ENCODE measurements around the gene FANCI. TPM values are rescaled to one million over a fixed set of nuclear protein-coding genes. Genes with fewer than 3 reads are reported as not detected.

The FANCI gene
- total and polyA plus RNA-seq, 7 experiments from 2014 or later: 4.4 to 132 (median 9.6) TPM

DNA sequence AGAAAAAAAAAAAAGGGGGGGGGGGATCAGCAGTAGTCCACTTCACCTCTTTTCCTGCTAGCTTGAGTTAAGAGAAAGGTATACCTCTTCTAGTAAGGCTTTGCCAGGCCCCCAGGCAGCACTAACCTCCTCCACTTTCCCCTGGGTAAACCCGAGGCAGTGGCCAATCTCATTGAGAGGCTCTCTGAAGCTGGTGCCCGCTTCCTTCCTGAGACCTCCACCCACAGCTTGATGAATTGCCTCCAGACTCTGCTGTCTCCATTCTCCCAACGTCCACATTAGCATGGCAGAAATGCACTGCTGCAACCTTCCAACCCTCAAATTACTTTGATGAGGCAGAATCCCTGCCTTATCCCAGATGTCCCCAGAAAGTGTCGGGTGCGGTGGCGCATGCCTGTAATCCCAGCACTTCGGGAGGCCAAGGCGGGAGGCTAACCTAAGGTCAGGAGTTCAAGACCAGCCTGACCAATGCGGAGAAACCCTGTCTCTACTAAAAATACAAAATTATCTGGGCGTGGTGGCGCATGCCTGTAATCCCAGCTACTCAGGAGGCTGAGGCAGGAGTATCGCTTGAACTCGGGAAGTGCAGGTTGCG is 37.7 kb upstream of the FANCI start:
- CTCF ChIA-PET: interaction anchor here (0.6 to 1.6 kb wide), 7 partner anchors 8 to 231 kb away, joined by 3 to 12 read pairs (median 4); no protein-coding TSS in a partner anchor
- Mint-ChIP-seq H3K4me3 (no peak overlapping the region), H3K4me1 (peaks cover 7 to 37% (median 27%) of the 10 kb centered on the region in 7 donors), H3K27me3 (peaks cover 0 to 4% (median 0%) of the 10 kb centered on the region in 5 donors), H3K36me3 (peaks cover 0 to 7% (median 4%) of the 10 kb centered on the region in 5 donors), H3K27ac (peak overlapping the region in 1 of 9 donors; percentile 51), H3K9me3 (no peaks in the 10 kb centered on the region)
- H3K4me1 ChIP-seq (ENCODE audit: control insufficient read depth in 2 of 2, insufficient read depth in 2 of 2, low read length in 2 of 2): peaks cover 0 to 11% of the 10 kb centered on the region in 2 donors
- no peak overlapping the region for H3K4me3 ChIP-seq (ENCODE audit: low read length)
- no peaks in the 10 kb centered on the region for H3K9me3 ChIP-seq (ENCODE audit: control insufficient read depth in 2 of 3, low read length in 3 of 3)
- POLR2A ChIA-PET: no interaction called here
- intact Hi-C loops (cut with micrococcal nuclease): loop anchor here (2.0 to 10.0 kb wide), 6 partner anchors 37 to 153 kb away; partner anchors contain the start of genes POLG (in 2 of the 2) and FANCI (in 1 of the 2)
- H3K27ac ChIP-seq (ENCODE audit: low read depth, low read length): no peak overlapping the region
- H3K27me3 ChIP-seq (ENCODE audit: control insufficient read depth in 2 of 2, insufficient read depth in 2 of 2, low read length in 2 of 2): no peaks in the 10 kb centered on the region
- no peak for DNase-seq
- no peaks in the 10 kb centered on the region for H3K36me3 ChIP-seq (ENCODE audit: control insufficient read depth in 2 of 3, insufficient read depth in 3 of 3, low read length in 3 of 3)
- ATAC-seq: no peak

- Histone ChIP-seq H3K4me1 (ENCODE audit: control insufficient read depth in 2 of 2, insufficient read depth in 2 of 2, low read length in 2 of 2) (peaks cover 0 to 11% of the 10 kb centered on the region in 2 donors), H3K4me3 (ENCODE audit: low read length) (peak overlapping the region; percentile 24), H3K36me3 (ENCODE audit: control insufficient read depth in 2 of 3, insufficient read depth in 3 of 3, low read length in 3 of 3) (no peaks in the 10 kb centered on the region), H3K9me3 (ENCODE audit: control insufficient read depth in 2 of 3, low read length in 3 of 3) (no peaks in the 10 kb centered on the region), H3K27me3 (ENCODE audit: control insufficient read depth in 2 of 2, insufficient read depth in 2 of 2, low read length in 2 of 2) (no peaks in the 10 kb centered on the region), H3K27ac (ENCODE audit: low read depth, low read length) (no peak overlapping the region)
- Mint-ChIP-seq H3K27me3 (peaks cover 0 to 7% (median 0%) of the 10 kb centered on the region in 5 donors), H3K9me3 (no peaks in the 10 kb centered on the region), H3K36me3 (peaks cover 0 to 5% (median 0%) of the 10 kb centered on the region in 5 donors), H3K4me3 (peak overlapping the region in 2 of 10 donors; percentile 20 to 59), H3K27ac (peak overlapping the region in 1 of 9 donors; percentile 28), H3K4me1 (peaks cover 7 to 37% (median 27%) of the 10 kb centered on the region in 7 donors)
- intact Hi-C loops (cut with micrococcal nuclease): loop anchor here (1.0 to 10.0 kb wide), 8 partner anchors 36 to 223 kb away; partner anchors contain the start of genes FANCI (in 2 of the 2) and POLG (in 2 of the 2)
- POLR2A ChIA-PET: no interaction called here
- CTCF ChIA-PET: interaction anchor here (0.6 to 1.6 kb wide), 13 partner anchors 8 to 235 kb away, joined by 3 to 12 read pairs (median 3); partner anchors contain the start of gene FANCI
- DNase-seq (peak; percentile 38 to 82 (median 61)), ATAC-seq (peak; percentile 88)
Measured at GRCh38 chr15:89206908-89207331, 36.9 kb upstream of the FANCI start.

- H3K4me3 ChIP-seq (ENCODE audit: low read length): no peak overlapping the region
- no peak overlapping the region for H3K4me3 Mint-ChIP-seq
- no peaks in the 10 kb centered on the region for H3K36me3 ChIP-seq (ENCODE audit: control insufficient read depth in 2 of 3, insufficient read depth in 3 of 3, low read length in 3 of 3)
- H3K4me1 ChIP-seq (ENCODE audit: control insufficient read depth in 2 of 2, insufficient read depth in 2 of 2, low read length in 2 of 2): peaks cover 0 to 11% of the 10 kb centered on the region in 2 donors
- H3K27ac ChIP-seq (ENCODE audit: low read depth, low read length): no peak overlapping the region
- POLR2A ChIA-PET: no interaction called here
- no peaks in the 10 kb centered on the region for H3K27me3 ChIP-seq (ENCODE audit: control insufficient read depth in 2 of 2, insufficient read depth in 2 of 2, low read length in 2 of 2)
- ATAC-seq (no peak), DNase-seq (no peak)
- H3K4me1 Mint-ChIP-seq: peaks cover 7 to 37% (median 27%) of the 10 kb centered on the region in 7 donors
- H3K27ac Mint-ChIP-seq: no peak overlapping the region
- CTCF ChIA-PET: interaction anchor here (1.2 kb wide), 1 partner anchor 34 kb away, joined by 3 read pairs; no protein-coding TSS in a partner anchor
- H3K36me3 Mint-ChIP-seq: peaks cover 0 to 3% (median 0%) of the 10 kb centered on the region in 5 donors
- H3K27me3 Mint-ChIP-seq: peaks cover 0 to 7% (median 0%) of the 10 kb centered on the region in 5 donors
- intact Hi-C loops (cut with micrococcal nuclease): loop anchor here in 1 of 2 donors (10.0 kb wide), 2 partner anchors 97 to 127 kb away; partner anchors contain the start of gene POLG
- no peaks in the 10 kb centered on the region for H3K9me3 Mint-ChIP-seq
- H3K9me3 ChIP-seq (ENCODE audit: control insufficient read depth in 2 of 3, low read length in 3 of 3): no peaks in the 10 kb centered on the region
Measured at GRCh38 chr15:89208256-89208655, 35.5 kb upstream of the FANCI start.

- Mint-ChIP-seq H3K36me3 (no peaks in the 10 kb centered on the region), H3K4me1 (peaks cover 2 to 29% (median 19%) of the 10 kb centered on the region in 7 donors), H3K9me3 (no peaks in the 10 kb centered on the region), H3K27ac (peak overlapping the region in 1 of 9 donors; percentile 19), H3K27me3 (peaks cover 0 to 9% (median 0%) of the 10 kb centered on the region in 5 donors), H3K4me3 (no peak overlapping the region)
- H3K27ac ChIP-seq (ENCODE audit: low read depth, low read length): no peak overlapping the region
- ATAC-seq: no peak
- H3K36me3 ChIP-seq (ENCODE audit: control insufficient read depth in 2 of 3, insufficient read depth in 3 of 3, low read length in 3 of 3): no peaks in the 10 kb centered on the region
- intact Hi-C loops (cut with micrococcal nuclease): loop anchor here in 1 of 2 donors (10.0 kb wide), 2 partner anchors 96 to 126 kb away; partner anchors contain the start of gene POLG
- H3K27me3 ChIP-seq (ENCODE audit: control insufficient read depth in 2 of 2, insufficient read depth in 2 of 2, low read length in 2 of 2): no peaks in the 10 kb centered on the region
- no peak overlapping the region for H3K4me3 ChIP-seq (ENCODE audit: low read length)
- ChIA-PET CTCF (no interaction called here), POLR2A (no interaction called here)
- DNase-seq: no peak
- H3K9me3 ChIP-seq (ENCODE audit: control insufficient read depth in 2 of 3, low read length in 3 of 3): no peaks in the 10 kb centered on the region
- H3K4me1 ChIP-seq (ENCODE audit: control insufficient read depth in 2 of 2, insufficient read depth in 2 of 2, low read length in 2 of 2): peaks cover 0 to 6% of the 10 kb centered on the region in 2 donors
Measured at GRCh38 chr15:89209057-89209456, 34.7 kb upstream of the FANCI start.

GRCh38 chr15:89211678-89212170 is 32.1 kb upstream of the FANCI start:
- ATAC-seq: no peak
- H3K27ac Mint-ChIP-seq: no peak overlapping the region

DNA sequence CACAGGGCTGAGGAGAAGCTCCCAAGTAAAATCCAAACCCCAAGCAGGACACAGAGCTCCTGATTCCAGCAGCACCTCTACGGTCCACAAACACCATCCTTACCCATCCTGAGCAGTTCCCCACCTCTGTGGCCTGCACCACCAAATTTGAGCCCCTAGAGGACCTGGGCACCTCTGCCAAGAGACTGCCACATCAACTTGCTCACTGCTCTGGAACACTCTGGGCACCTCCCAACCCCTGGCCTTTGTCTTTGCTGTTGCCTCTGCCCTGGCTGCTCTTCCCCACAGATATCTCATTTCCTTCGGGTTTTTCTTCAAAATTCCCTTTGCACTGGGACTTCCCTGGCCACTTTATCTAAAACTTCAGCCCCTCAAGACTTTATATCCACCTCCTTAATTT is 28.2 kb upstream of the FANCI start:
- Mint-ChIP-seq H3K27ac (no peak overlapping the region), H3K4me1 (peaks cover 0 to 1% (median 0%) of the 10 kb centered on the region in 7 donors), H3K36me3 (no peaks in the 10 kb centered on the region), H3K4me3 (no peak overlapping the region), H3K9me3 (no peaks in the 10 kb centered on the region), H3K27me3 (peaks cover 0 to 18% (median 0%) of the 10 kb centered on the region in 5 donors)
- no peaks in the 10 kb centered on the region for H3K9me3 ChIP-seq (ENCODE audit: control insufficient read depth in 2 of 3, low read length in 3 of 3)
- CTCF ChIA-PET: interaction anchor here (1.6 kb wide), 1 partner anchor 10 kb away, joined by 4 read pairs; no protein-coding TSS in a partner anchor
- H3K27ac ChIP-seq (ENCODE audit: low read depth, low read length): no peak overlapping the region
- ATAC-seq (no peak), DNase-seq (no peak)
- no peaks in the 10 kb centered on the region for H3K27me3 ChIP-seq (ENCODE audit: control insufficient read depth in 2 of 2, insufficient read depth in 2 of 2, low read length in 2 of 2)
- H3K36me3 ChIP-seq (ENCODE audit: control insufficient read depth in 2 of 3, insufficient read depth in 3 of 3, low read length in 3 of 3): no peaks in the 10 kb centered on the region
- H3K4me3 ChIP-seq (ENCODE audit: low read length): no peak overlapping the region
- no peaks in the 10 kb centered on the region for H3K4me1 ChIP-seq (ENCODE audit: control insufficient read depth in 2 of 2, insufficient read depth in 2 of 2, low read length in 2 of 2)
- intact Hi-C loops (cut with micrococcal nuclease): no loop called here
- POLR2A ChIA-PET: no interaction called here

More at GRCh38 chr15:89211678-89212170, 32.1 kb upstream of the FANCI start:
- Histone ChIP-seq H3K27me3 (ENCODE audit: control insufficient read depth in 2 of 2, insufficient read depth in 2 of 2, low read length in 2 of 2) (no peaks in the 10 kb centered on the region), H3K4me3 (ENCODE audit: low read length) (no peak overlapping the region), H3K4me1 (ENCODE audit: control insufficient read depth in 2 of 2, insufficient read depth in 2 of 2, low read length in 2 of 2) (peaks cover 0 to 5% of the 10 kb centered on the region in 2 donors), H3K9me3 (ENCODE audit: control insufficient read depth in 2 of 3, low read length in 3 of 3) (no peaks in the 10 kb centered on the region), H3K36me3 (ENCODE audit: control insufficient read depth in 2 of 3, insufficient read depth in 3 of 3, low read length in 3 of 3) (no peaks in the 10 kb centered on the region), H3K27ac (ENCODE audit: low read depth, low read length) (no peak overlapping the region)
- Mint-ChIP-seq H3K36me3 (no peaks in the 10 kb centered on the region), H3K4me3 (no peak overlapping the region), H3K9me3 (no peaks in the 10 kb centered on the region), H3K4me1 (peaks cover 0 to 9% (median 6%) of the 10 kb centered on the region in 7 donors), H3K27me3 (peaks cover 0 to 12% (median 0%) of the 10 kb centered on the region in 5 donors)
- ChIA-PET CTCF (no interaction called here), POLR2A (no interaction called here)
- intact Hi-C loops (cut with micrococcal nuclease): no loop called here
- no peak for DNase-seq

Data from naive thymus-derived CD4-positive, alpha-beta T cell (primary cell).